Measurements from ENCODE around the gene C3orf80.
"Not testable (repeated sequence)": the region's sequence is repeated elsewhere in the genome, so short reads cannot be mapped to it uniquely, and the experiment has no call there.

The C3orf80 gene

DNA sequence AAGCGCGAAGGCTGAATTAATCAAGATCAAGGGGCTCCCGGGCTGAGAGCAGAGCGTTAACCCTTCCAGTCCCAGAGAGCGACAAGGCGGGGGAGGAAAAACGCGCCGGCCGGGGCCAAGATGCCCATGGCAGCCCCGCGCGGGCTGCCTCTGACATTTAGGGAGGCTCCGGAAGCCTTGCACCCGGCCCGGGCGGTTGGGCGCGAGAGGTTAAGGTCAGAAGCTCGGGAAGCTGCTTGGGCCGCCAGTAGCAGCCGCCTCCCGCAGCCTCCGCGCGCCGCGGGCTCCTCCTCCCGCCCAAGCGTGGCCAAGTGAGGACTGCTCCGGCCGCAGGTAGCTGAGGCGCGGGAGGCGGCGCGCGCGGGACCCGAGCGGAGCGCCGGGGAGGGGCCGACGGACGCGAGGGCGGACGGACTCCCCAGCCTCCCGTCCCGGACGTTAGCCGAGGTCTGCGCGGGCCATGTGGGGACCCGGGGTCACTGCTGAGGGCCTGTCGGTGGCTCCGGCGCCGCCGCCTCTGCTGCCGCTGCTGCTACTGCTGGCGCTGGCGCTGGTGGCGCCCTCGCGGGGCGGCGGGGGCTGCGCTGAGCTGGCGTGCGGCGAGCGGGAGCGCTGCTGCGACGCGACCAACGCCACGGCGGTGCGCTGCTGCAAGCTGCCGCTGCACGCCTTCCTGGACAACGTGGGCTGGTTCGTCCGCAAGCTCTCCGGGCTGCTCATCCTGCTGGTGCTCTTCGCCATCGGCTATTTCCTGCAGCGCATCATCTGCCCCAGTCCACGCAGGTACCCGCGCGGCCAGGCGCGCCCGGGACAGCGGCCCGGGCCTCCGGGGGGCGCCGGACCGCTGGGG is at the start of gene C3orf80:
Gene C3orf80 (plus strand): TSS at position 247 of the 850 bp plus-strand sequence. CDS start 214 bp downstream, at position 461.
- DNase-seq = peak; percentile 62 to 74

DNA sequence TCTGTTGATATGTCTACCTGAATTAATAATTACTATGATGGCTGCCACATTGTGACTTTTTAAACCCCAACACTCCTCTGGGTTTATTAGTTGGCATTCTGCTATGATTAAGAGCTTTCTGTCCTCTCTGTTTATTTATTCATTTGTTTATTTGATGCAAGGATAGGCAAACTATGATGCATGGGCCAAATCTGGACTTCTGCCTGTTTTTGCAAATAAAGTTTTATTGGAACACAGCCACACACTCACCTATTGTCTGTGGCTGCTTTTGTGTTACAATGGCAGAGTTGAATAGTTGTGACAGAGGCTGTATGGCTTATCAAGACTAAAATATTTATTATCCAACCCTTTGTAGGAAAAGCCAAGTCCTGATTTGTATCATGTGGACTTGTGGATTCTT is 48.3 kb upstream of the C3orf80 start:
- DNase-seq = no peak

DNA sequence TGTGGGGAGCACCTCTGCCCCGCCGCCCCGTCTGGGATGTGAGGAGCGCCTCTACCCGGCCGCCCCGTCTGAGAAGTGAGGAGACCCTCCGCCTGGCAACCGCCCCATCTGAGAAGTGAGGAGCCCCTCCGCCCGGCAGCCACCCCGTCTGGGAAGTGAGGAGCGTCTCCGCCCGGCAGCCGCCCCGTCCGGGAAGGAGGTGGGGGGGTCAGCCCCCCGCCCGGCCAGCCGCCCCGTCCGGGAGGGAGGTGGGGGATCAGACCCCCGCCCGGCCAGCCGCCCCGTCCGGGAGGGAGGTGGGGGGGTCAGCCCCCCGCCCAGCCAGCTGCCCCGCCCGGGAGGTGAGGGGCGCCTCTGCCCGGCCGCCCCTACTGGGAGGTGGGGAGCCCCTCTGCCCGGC is 46.6 kb upstream of the C3orf80 start:
- DNase-seq = not testable (repeated sequence)

DNA sequence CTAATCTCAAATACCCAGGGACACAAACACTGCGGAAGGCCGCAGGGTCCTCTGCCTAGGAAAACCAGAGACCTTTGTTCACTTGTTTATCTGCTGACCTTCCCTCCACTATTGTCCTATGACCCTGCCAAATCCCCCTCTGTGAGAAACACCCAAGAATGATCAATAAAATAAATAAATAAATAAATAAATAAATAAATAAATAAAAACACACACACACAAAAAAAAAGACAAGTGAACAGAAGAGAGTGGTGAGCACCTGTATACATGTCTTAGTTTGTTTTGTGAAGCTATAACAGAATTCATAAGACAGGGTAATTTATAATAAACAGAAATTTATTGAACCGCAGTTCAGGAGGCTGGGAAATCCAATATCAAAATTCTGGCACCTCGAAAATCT is 45.8 kb upstream of the C3orf80 start:
- not testable (repeated sequence) for DNase-seq

DNA sequence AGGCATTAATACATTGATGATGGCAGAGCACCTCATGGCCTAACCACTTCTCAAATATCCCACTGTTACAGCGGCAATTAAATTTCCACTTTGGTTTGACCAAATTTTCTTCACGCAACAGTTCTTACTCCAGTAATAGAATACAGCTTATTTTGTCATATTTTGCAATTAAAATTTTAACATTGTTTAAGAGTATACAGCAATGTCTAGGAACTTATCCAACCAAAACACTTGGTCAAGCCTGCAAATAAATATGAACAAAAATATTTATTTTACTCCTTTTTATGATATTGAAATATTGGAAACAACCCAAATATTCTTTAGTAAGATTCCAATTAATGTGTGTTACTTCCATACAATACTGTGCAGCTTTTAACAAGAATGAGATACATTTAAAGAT is 45.3 kb upstream of the C3orf80 start:
- no peak for DNase-seq

DNA sequence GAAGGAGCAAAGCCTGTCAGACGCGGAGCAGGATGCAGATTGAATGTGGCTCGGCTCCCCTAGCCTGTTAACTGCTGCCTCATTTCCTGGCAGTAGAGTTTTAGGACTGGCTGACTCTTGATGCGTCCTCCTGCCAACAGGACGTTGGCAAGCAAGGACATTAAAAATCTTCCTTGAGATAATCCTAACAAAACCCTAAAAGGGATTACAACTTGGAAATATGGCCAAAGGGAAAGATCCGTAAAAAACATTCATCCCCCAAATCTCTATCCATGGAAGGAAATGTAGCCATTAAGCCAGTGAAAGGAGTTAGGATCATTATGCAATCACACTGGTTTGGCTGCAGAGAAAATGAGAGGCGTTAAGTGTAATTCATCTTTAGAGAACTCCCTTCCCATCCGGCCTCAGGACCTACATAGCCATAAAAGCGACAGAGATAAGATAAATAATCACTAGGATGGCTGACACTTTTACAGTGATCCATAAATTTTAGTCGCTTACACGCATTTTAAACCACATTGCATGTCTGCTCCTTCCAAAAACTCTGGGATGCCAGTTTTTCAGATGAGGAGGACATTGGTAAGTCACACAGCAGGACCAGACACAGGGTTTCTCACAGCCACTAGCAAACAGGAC is 44.5 kb upstream of the C3orf80 start:
- no peak for DNase-seq

DNA sequence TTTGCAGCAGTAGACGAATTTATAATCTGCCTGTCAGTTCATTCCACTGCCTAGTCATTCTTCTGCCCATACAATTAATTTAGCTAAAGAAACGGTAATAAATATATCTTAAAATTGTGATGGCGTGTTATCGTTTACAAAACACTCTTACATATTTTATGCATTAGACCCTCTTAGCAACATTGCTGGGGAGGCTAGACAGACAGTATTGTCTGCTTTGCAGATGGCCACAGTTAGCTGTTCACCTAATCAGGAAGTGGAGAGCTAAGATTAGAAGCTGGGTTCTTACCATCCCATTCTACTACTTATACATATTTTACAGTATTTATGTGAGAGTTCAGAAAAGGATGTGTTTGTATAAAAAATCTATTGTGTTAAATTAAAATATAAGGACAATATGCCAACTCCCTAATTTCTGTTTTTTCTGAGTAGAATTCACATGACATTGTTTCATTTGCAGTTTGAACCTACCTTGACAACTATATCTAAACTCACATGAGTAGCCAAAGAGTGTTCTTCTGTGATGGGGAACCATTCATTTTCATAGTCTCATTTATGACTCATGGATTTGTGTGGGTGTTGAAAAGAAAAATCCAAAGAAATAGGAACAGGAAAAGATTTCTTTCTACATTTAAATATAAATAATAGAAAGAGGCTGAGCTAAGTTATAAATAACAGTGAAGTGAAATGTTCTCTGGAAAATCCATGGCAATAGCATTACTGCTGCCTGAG is 41.7 kb upstream of the C3orf80 start:
- no peak for DNase-seq

DNA sequence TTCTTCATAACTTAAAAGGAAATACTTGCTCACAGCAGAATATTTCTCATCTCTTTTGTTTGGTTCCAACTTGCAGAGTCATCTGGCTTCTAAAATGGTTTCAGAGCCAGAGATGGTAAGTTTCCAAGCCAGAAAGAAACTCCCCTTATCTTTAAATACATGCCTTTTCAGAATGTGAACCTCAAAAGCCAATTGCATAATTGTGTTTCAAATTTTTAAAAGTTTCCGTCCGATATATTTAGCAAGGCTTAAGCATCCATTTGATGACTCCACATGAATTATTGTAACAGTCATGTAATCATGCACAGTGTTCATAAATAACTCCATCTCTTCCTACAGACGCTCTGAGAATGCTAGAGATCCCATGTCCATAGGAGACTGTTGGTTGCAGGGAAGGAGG is 40.6 kb upstream of the C3orf80 start:
- DNase-seq = no peak

DNA sequence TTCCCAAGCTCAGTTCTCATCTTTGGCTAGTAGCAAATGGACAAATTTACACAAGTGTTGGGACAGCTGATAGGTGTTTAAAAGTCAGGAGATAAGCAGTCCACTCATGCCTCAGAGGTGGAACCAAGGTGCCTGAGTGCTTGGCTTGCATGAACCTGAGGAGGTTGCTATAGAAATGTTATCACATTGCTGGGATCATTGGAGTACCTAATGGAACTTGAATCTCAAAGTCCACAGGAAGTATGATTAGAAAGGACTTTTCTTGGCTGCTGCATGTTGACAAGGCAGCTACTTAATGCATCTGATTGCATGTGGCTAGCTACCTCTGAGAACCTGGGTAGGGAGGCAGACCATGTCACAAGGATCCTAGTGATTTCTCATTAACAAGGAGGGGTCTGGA is 39.5 kb upstream of the C3orf80 start:
- no peak for DNase-seq

DNA sequence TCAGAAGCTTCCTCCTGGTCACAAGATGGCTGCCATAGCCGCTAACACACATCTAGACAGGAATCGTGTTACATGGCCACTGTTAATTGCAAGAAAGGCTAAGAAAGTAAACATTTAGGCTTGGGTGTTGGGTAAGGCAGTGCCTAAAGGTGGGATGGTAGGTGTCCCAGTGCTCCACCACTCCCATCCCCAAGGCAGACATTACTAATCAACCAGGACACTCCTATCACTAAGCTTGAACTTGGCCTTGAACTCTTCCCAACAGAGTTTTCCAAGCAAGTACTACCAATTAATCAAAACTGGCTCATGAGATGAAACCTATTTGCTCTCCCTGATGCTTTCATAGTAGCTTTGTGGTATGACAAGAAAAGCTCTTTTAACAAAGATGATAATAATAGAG is 37.9 kb upstream of the C3orf80 start:
- no peak for DNase-seq

DNA sequence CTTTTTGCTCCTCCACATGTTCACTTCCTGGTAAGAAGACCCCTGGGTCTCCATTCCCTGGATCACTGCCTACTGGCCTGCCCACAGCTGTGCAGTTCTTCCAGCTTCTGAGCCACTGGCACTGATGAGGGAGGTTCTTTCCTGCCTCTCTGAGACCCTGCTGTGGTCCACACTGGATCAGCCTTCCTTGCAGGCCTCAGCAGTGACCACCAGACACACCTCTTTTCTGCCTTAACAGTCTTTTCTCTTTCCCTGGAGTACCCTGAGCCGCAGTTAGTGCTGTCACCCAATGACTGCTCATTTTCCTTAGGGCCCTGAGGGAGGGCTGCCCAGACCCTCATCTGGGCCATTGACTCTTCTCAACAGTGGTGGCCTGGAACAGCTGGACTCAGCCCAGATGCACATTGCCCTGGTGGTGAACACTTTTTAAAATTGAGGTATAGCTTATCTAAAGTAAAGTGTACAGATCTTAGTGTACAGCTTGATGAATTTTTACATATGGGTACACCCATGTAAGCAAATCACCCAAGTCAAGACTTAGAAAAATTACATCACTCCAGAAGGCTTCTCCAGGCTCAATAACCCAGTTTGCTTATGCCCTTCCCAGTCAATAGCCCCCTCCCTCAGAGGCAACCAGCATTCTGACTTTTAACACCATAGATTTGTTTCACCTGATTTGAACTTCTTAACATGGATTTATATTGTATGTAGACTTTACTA is 32.8 kb upstream of the C3orf80 start:
- DNase-seq = no peak

DNA sequence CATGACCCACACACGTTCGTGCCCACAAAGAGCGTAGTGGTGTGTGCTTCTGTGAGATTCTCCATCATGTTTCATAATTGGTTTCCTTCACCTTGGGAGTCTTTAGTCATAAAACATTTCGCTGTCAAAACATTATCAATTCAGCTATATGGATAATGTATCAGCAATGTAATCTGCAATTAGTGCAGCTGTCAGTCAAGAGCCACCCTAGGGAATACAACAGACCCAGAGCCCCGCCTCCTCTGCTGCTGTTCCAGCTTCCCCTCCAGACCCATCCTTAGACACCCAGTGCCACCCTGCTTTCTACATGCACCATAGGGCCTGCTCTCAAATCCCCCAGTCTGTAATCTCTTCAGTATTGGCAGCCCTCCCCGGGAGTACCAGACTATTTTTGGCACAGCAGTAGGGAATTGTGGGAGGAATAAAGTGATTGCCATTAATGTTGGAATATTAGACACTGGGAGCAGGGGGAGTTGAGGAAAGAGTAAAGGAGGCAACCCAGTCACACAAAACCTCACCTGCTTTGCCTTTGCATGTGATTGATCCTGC is 31.5 kb upstream of the C3orf80 start:
- DNase-seq = no peak

DNA sequence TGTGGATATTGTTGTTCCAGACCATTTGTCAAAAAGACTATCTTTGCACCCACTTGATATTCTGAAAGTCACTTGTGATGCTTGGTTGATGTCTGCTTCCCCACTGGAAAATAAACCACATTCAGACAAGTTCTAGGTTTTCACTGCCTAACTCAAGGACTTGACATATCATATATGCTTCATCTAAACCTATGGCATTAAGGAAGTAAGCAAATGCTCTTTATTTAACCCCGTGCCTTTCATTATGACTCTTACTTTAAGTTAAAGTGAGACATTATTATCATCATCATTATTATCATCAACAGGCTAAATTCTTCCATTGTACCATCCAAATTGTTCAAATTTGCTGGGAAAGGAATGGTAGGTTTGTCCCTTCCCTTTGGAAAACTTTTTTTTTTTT is 30.8 kb upstream of the C3orf80 start:
- DNase-seq = no peak

DNA sequence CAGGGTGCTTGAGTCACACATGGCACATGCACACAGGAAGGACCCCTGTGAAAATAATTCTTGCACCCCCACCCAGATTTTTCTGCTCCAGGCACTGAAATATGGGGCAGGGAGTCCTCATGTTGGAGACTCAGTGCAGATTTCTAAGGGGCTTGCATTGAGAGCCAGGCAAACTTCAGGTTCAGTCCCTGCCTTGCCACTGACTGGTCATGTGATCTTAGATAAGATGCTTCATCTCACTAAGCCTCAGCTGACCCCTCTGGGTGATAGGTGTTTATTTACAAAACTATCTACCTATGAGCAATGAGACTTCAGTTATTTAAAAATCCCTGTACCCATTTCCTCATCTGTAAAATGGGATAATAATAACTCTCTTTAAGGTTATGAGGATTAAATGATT is 30.1 kb upstream of the C3orf80 start:
- DNase-seq = no peak

DNA sequence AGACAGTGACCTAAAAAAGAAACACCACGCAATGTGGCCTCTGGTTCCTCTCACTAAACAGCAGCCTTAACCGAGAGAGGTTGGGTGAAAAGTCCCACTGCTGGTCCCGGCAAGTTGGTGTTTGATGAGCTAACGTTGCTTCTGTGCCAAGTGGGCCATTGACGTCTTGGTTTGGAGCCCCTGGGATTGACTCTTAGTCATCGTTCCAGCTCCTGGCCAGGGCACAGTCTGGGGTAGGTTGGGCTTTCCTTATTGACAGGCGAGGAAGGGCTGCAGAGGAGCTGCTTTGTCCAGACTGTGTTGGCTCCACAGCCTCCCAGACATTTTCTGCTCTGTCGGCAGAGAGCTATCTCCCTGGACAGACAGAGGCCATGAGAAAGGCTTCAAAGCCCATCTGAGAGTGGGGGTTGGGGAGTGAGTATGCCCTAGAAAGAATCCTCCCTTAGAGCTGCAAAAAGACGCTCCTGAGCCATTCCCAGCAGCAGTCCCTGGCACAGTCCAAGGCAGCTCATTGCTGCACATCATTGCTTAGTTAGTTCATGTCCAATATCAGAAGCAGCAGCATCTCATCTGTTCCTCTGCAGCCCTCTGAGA is 28.6 kb upstream of the C3orf80 start:
- no peak for DNase-seq

DNA sequence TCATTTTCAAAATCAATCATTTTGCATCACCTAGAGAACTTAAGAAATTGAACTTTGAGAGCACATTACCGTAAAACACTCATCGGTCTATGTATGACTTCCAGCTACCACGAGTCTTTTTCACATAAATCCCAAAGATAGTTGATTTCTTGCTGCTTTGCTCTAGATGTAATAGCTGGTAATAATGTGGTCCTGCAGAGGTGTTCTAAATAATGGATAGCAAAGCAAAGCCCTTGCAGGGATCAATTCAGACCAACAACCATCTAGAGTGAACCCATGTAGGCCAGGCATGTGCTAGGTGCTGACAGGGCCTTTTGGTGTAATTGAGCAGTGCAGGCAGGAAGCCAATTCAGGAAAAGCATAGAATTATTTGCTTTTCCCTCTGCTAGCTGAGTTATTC is 26.1 kb upstream of the C3orf80 start:
- no peak for DNase-seq

DNA sequence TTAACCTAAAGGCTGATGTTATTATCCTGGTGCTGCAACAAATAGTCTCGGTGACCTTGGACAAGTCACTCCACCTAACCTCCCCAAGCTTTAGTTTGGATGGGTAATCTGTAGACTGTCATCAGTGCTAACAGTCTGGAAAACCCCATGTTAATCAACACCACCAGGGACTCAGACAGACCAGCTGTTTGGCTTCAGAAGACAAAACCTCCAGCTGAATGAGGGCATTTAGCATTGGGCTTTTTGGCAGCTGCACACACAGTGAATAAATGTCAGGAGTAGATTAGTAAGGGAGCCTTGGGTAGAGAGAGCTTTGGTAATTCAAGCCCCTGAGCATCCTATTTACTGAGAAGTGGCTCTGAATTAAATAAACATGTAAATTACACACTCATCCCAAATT is 24.9 kb upstream of the C3orf80 start:
- DNase-seq = no peak

DNA sequence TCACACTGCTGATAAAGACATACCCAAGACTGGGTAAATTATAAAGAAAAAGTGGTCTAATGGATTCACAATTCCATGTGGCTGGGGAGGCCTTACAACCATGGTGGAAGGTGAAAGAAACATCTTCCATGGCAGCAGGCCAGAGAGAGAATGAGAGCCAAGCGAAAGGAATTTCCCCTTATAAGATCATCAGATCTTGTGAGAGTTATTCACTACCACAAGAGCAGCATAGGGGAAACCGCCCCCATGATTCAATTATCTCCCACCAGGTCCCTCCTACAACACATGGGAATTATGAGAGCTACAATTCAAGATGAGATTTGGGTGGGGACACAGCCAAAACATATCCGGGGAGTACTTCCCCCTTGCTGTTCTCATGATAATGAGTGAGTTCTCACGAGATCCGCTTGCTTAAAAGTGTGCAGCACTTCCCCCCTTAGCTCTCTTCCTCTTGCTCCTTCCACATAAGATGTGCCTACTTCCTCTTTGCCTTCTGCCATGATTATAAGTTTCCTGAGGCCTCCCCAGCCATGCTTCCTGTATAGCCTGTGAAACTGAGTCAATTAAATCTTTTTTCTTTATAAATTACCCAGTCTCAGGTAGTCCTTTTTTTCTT is 20.7 kb upstream of the C3orf80 start:
- DNase-seq = not testable (repeated sequence)

DNA sequence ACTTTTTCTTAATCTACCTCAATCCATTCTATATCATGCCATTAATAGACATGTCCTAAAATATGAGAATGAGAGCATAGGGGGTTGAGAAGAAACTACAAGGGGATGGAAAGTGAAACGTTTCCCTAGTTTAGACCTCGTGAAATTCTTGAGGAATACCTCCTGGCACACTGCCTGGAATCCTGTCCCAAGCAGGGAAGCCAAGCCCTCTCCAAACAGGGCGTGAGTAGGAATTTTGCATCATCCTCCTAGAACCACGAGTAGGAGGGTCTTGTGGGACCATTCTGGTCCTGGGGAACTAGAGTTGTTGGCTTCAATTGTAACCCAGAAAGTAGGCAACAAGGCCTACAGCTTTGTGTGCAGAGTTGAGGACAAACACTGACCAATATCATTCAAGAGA is 19.6 kb upstream of the C3orf80 start:
- DNase-seq = no peak

DNA sequence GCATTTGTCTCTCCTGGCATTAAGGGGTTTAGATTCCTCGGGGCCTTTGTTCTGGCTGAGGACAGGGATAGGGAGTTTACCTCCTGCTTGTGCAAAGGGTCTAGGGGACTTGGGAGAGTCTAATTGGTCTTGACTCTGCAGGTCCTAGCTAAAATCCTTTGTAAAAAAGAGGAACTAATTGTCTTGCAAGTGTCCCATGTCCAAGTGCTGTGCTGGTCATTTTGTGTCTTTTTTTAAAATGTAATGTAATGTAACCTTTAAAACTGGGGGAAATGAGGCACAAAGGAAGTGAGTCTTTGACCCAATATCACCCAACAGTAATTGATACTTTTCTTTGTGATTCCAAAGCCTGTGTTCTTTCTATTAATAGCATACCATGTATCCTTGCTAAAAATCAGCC is 14.9 kb upstream of the C3orf80 start:
- no peak for DNase-seq

DNA sequence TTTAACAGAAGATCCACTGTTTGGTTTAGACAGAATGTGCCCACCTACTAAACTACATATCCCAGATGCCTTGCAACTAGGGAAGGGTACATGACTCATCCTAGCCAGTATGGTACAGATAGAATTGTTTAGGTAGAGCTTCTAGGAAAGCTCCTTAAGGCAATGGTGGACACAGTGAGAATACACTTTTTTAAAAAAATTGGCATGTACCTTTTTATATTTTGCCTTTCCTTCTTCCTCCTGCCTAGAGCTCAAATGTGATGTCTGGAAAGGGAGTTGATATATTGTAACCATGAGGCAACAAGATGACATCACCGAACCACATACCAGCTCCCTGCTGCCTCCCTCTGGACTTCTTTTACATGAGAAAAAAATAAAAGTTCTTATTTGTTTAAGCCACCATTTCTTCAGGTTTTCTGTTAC is 14.4 kb upstream of the C3orf80 start:
- no peak for DNase-seq

DNA sequence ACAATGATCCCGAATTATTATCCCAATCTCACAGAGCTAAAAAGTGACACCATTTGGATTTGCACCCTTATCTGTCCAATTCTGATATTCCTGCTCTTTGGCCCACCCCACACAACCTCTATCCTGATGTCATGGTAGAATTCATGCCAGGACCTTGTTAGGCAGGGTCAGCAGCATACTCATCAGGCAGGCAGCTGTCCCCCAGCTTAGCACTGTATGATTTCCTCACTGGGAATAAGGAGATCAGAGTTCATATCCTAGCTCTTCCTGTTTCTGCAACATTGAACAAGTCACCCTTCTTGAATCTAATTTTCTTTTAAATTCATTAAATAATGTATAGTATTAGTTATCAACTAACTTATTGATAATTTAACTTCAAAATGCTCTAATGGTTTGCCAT is 12.0 kb upstream of the C3orf80 start:
- no peak for DNase-seq
